Thyroid gland (tissue), 4 donors: ENCODE measurements around the gene ACOX2. TPM values are rescaled to one million over a fixed set of nuclear protein-coding genes. Genes with fewer than 3 reads are reported as not detected.
A peak's percentile ranks its signal among the peaks of the same experiment; 100 is the strongest.

Experiments used
- DNase-seq, 2 donors: peaks; one replicate each; pipeline ENCODE4 v3.0.0-alpha.2; 2019
- H3K27ac ChIP-seq, 3 donors: fragments of 200-600 bp; sonication (generic); 1 replicate in 2 of 3; 2 replicates in 1 of 3; pipeline ENCODE4 v1.5.1; 2016 to 2019; ENCODE audit warnings: mild to moderate bottlenecking in 1 of 3, moderate library complexity in 1 of 3
- H3K27me3 ChIP-seq: fragments of 200-600 bp; sonication (generic); one replicate; pipeline ENCODE4 v1.5.1; 2019
- H3K36me3 ChIP-seq, 2 donors: fragments of 200-600 bp; sonication (generic); one replicate each; pipeline ENCODE4 v1.5.1; 2016 to 2019
- H3K4me1 ChIP-seq, 2 donors: fragments of 200-600 bp; sonication (generic); one replicate each; pipeline ENCODE4 v1.5.1; 2017 to 2019
- H3K4me3 ChIP-seq, 3 donors: fragments of 200-600 bp; sonication (generic); replicated peaks in 1 of 3; 1 replicate in 2 of 3; 2 replicates in 1 of 3; pipeline ENCODE4 v1.5.1; 2016; ENCODE audit warnings: mild to moderate bottlenecking in 1 of 3
- H3K9me3 ChIP-seq: fragments of 200-600 bp; sonication (generic); one replicate; pipeline ENCODE4 v1.5.1; 2017
- CTCF ChIP-seq, 6 experiments: fragments of 200-600 bp in 3 of 6; fragments of 450-650 bp in 3 of 6; sonication (generic) in 3 of 6; IDR thresholded peaks; one replicate each; pipeline ENCODE4 v1.5.1; 2016 to 2019; ENCODE audit warnings: antibody characterized with exemption in 6 of 6, mild to moderate bottlenecking in 2 of 6, inconsistent platforms in 1 of 6, moderate library complexity in 1 of 6
- POLR2A ChIP-seq, 2 donors: fragments of 450-650 bp; IDR thresholded peaks; one replicate each; pipeline ENCODE4 v1.6.1; 2017; ENCODE audit warnings: antibody characterized with exemption in 2 of 2, mild to moderate bottlenecking in 2 of 2, moderate library complexity in 1 of 2
- WGBS, 2 donors: methylation state at CpG; one replicate each; pipeline ENCODE4 v1.1.5; 2017; 5-methylcytosine and 5-hydroxymethylcytosine counted together
- intact Hi-C: fragments of 100-400 bp; cut with DNase I; formaldehyde crosslinking; loops from one replicate; pipeline ENCODE4 v1.15.1; 2023
- total RNA-seq, 4 donors: library from RNA; depleted of rRNA; stranded (reverse); fragments of >200 nt; gene quantifications; one replicate each; pipeline ENCODE4 v1.2.3, GENCODE V29; 2016

ACOX2 gene
- total RNA-seq, 4 donors from 2014 or later = 17.8 to 62.2 (median 37.4) TPM

- H3K36me3 ChIP-seq = peaks cover 0 to 17% of the 10 kb centered on the region in 2 donors
- no peak overlapping the region for H3K4me3 ChIP-seq
- H3K27ac ChIP-seq = no peak overlapping the region
- no peak for DNase-seq
- peaks cover 5 to 6% of the 10 kb centered on the region in 2 donors for H3K4me1 ChIP-seq
- H3K27me3 ChIP-seq = no peaks in the 10 kb centered on the region
- intact Hi-C loops = no loop called here
- no peaks in the 10 kb centered on the region for H3K9me3 ChIP-seq
- 82 to 86% methylated on average over 6 of the region's 6 CpGs for WGBS, 2 donors
- TF ChIP-seq CTCF (IDR thresholded peaks at IDR 0.05) (no peak), POLR2A (IDR thresholded peaks at IDR 0.05) (no peak)
Measured at GRCh38 chr3:58563386-58564035, 26.5 kb upstream of the ACOX2 start.

GRCh38 chr3:58562498-58562897 lies 25.5 kb upstream of the ACOX2 start:
- TF ChIP-seq POLR2A (IDR thresholded peaks at IDR 0.05) = no peak
- no peak for TF ChIP-seq CTCF (IDR thresholded peaks at IDR 0.05)
- Histone ChIP-seq H3K4me3 (no peak overlapping the region), H3K27ac (no peak overlapping the region), H3K36me3 (peaks cover 0 to 17% of the 10 kb centered on the region in 2 donors), H3K9me3 (no peaks in the 10 kb centered on the region), H3K4me1 (peaks cover 5 to 6% of the 10 kb centered on the region in 2 donors), H3K27me3 (no peaks in the 10 kb centered on the region)
- intact Hi-C loops = no loop called here
- 75 to 77% methylated on average over 1 to 4 of the region's 4 CpGs for WGBS, 2 donors
- DNase-seq = no peak

- Histone ChIP-seq H3K27ac (peak overlapping the region; percentile 37 to 80 (median 70)), H3K4me1 (peaks cover 5 to 6% of the 10 kb centered on the region in 2 donors), H3K9me3 (no peaks in the 10 kb centered on the region), H3K4me3 (no peak overlapping the region), H3K27me3 (no peaks in the 10 kb centered on the region), H3K36me3 (peaks cover 0 to 3% of the 10 kb centered on the region in 2 donors)
- TF ChIP-seq POLR2A (IDR thresholded peaks at IDR 0.05) (no peak), CTCF (IDR thresholded peaks at IDR 0.05) (peak in 4 of 6 experiments; percentile 46 to 78 (median 67))
- 49 to 57% methylated on average over 12 of the region's 12 CpGs for WGBS, 2 donors
- DNase-seq = peak; percentile 58 to 76
- intact Hi-C loops = no loop called here
Measured at GRCh38 chr3:58560771-58561311, 23.9 kb upstream of the ACOX2 start.

- DNase-seq = no peak
- TF ChIP-seq CTCF (IDR thresholded peaks at IDR 0.05) = no peak
- H3K4me3 ChIP-seq = no peak overlapping the region
- H3K36me3 ChIP-seq = no peaks in the 10 kb centered on the region
- 81 to 86% methylated on average over 5 of the region's 5 CpGs for WGBS, 2 donors
- no peak overlapping the region for H3K27ac ChIP-seq
- H3K9me3 ChIP-seq = no peaks in the 10 kb centered on the region
- intact Hi-C loops = no loop called here
- H3K4me1 ChIP-seq = peaks cover 5 to 6% of the 10 kb centered on the region in 2 donors
- no peaks in the 10 kb centered on the region for H3K27me3 ChIP-seq
Measured at GRCh38 chr3:58559586-58559985, 22.6 kb upstream of the ACOX2 start.

- WGBS, 2 donors = 84 to 88% methylated on average over 6 of the region's 6 CpGs
- no peaks in the 10 kb centered on the region for H3K36me3 ChIP-seq
- peaks cover 5 to 6% of the 10 kb centered on the region in 2 donors for H3K4me1 ChIP-seq
- H3K4me3 ChIP-seq = no peak overlapping the region
- no peak overlapping the region for H3K27ac ChIP-seq
- DNase-seq = no peak
- TF ChIP-seq POLR2A (IDR thresholded peaks at IDR 0.05) (no peak), CTCF (IDR thresholded peaks at IDR 0.05) (no peak)
- no peaks in the 10 kb centered on the region for H3K27me3 ChIP-seq
- intact Hi-C loops = no loop called here
- no peaks in the 10 kb centered on the region for H3K9me3 ChIP-seq
Measured at GRCh38 chr3:58557491-58557890, 20.5 kb upstream of the ACOX2 start.
